CD4-positive, alpha-beta T cell treated with Interleukin-15 for 1 hour (primary cell): ENCODE measurements around the gene OR4D1.

Experiments
- DNase-seq: peaks from one replicate; pipeline ENCODE4 v3.0.0-alpha.2; 2020

The OR4D1 gene

DNA sequence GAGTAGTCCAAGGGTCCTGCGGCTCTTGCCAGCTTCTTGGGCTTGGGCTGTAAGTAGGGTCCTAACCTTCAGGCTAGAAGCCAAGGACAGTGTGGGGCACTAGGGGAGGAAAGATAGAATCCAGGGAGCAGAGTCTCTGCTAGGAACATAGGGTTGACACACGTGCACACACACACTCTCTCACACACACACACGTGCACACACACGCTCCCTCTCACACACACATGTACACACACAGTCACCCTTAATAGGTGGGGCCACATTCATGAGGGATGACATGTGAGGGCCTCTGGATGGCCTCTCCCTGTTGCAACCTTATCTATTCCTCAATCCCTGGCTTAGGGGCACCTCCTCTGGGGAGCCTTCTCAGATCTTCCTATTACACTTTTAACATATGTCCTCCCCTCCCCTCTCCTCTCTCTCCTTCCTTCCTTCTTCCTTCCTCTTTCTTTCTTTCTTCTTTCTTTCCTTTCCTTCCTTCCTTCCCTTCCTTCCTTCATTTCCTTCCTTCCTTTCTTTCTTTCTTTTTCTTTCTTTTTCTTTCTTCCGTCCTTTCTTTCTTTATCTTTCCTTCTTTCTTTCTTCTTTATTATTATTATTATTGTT is 47.4 kb downstream of the OR4D1 start:
- no peak for DNase-seq

DNA sequence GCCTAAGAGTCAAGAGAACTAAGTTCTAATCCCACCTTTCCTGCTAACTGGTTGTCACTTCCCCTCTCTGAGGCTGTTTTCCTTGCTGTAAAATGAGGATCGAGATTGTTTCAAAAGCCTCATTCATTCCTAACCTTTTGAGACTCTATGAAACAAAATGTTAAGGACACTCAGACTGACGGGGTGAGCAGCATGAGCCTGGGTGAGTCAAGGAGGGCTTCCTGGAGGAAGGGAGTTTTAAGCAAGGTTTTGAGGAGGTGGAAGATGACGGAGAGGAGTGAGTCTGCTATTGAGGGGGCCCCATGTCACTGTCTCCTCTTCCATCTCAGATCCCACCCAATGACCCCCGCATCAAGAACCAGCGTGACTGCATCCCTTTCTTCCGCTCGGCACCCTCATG is 48.4 kb downstream of the OR4D1 start:
- no peak for DNase-seq

DNA sequence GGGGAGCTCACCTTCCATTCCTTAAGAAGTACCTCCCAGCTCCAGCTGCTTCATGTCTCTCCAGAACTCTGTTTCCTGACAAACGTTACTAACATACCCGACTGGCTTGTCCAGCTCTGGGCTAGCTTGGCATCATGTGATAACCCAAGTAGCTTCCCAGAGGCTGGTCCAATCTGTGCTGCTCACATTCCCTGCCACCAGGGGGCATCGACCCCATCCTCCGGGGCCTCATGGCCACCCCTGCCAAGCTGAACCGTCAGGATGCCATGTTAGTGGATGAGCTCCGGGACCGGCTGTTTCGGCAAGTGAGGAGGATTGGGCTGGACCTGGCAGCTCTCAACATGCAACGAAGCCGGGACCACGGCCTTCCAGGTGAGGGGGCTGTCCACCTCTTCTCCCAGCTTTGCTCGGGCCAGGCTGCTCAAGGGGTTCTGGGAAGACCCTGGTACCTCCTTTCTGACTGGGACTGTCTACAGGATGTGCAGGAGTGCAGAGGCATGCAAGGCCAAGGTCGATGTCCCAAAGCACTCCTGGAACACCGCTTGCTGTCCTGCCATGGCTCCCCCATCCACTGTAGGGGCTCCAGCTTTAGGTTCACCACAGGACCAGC is 51.9 kb downstream of the OR4D1 start:
- peak; percentile 53 for DNase-seq

DNA sequence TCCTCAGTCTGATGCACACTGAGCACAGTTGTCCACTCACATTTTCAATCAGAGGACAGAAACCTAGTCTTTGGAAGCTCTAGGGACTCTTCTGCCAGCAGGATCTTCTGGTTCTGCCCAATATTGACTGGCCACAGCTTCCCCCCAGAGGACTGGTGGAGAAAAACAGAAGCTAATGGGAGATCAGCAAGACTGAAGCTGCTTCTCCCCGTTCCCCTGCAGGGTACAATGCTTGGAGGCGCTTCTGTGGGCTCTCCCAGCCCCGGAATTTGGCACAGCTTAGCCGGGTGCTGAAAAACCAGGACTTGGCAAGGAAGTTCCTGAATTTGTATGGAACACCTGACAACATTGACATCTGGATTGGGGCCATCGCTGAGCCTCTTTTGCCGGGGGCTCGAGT is 54.7 kb downstream of the OR4D1 start:
- no peak for DNase-seq

DNA sequence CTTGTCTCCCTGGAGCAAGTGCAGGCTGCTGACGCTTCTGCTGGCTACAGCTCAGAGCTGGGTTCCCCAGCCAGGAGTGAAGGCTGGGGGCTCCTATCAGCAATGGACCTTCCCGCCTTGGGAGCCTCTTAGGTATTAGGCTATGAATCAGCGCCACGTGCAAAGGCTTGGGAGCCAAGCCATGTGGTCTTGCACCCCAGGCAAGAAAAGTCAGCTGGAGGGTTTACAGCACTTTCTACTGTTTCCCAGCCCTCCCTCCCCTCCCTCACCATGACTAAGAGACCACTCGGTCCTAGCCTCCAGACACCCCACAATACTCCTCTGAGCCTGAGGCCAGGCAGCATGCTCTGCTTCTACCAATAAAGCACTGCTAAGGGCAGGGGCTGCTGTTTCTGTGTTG is 56.6 kb downstream of the OR4D1 start:
- DNase-seq = no peak

DNA sequence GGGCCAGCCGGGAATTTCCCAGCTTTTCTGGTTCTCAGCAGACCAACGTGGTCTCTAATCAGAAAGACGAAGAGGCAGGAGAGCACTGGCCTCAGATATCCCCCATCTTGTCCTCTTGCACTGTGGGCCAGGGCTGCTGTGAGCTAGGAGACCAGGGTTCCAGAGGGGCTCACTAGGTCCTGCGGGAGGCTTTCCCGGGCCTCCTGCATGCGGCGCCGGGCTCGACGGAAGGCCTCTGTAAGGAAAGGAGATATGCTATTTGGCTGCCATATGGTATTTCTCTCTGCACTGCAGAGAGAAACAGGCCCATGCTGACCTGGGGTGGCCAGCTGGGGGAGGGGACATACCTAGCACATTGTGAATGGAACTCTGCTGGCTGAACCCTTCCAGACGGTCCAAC is 57.8 kb downstream of the OR4D1 start:
- DNase-seq = no peak

DNA sequence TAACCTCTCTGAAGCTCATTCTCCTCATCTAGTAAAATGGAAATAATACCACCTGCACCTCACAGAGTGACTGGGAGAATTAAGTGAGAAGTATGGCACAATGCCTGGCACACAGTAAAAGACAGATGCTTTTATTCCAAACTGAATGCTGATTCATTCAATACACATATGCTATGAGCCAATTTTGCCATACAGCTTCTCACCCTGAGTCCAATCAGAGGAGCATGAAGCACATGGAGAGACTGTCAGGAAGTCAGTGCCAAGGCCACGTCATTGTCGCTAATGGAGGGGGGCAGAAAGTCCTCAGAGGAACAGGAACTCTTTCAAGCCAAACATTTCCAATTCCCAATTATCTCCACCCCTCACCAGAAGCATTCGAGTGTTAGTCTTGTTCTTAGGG is 59.3 kb downstream of the OR4D1 start:
- no peak for DNase-seq

DNA sequence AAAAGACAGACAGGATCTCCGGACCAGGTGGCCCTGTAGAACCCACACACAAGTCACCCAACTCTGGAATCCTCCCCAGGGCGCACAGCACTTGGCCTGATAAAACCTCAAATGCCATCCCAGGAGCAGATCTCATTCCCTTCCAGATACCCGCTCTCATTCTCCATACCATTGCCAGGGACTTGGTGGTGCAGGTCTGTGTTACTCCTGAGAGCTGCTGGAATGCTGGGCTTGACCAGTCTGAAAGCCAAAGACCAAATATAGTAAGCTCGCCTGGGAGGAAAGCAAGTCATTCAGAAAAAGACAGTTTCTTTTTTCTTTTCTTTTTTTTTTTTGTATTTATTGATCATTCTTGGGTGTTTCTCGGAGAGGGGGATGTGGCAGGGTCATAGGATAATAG is 60.2 kb downstream of the OR4D1 start:
- DNase-seq = no peak
